Activated CD4-positive, alpha-beta T cell treated with anti-CD3 and anti-CD28 coated beads, Interleukin-2, amount 10 ng/mL, durations not matched to agents 24 days and 14 days (primary cell): ENCODE data around the gene FXYD3. TPM values are rescaled to one million over a fixed set of nuclear protein-coding genes. Genes with fewer than 3 reads are reported as not detected.
A peak's percentile ranks its signal among the peaks of the same experiment; 100 is the strongest.

ENCODE experiments used
- DNase-seq: peaks from one replicate; pipeline ENCODE4 v3.0.0; 2022
- H3K27ac Mint-ChIP-seq: one replicate; pipeline ENCODE4 v1.8.0; 2022; ENCODE audit warnings: mild to moderate bottlenecking, mixed read lengths
- H3K27me3 Mint-ChIP-seq: one replicate; pipeline ENCODE4 v1.8.0; 2022; ENCODE audit warnings: mixed read lengths
- H3K36me3 Mint-ChIP-seq: one replicate; pipeline ENCODE4 v1.8.0; 2022; ENCODE audit warnings: low read depth, mild to moderate bottlenecking, mixed read lengths
- H3K4me1 Mint-ChIP-seq: one replicate; pipeline ENCODE4 v1.8.0; 2021; ENCODE audit warnings: mixed read lengths
- H3K4me3 Mint-ChIP-seq: one replicate; pipeline ENCODE4 v1.8.0; 2022; ENCODE audit warnings: mild to moderate bottlenecking, moderate library complexity, mixed read lengths
- H3K9me3 Mint-ChIP-seq: one replicate; pipeline ENCODE4 v1.8.0; 2021; ENCODE audit warnings: mixed read lengths
- intact Hi-C: fragments of 100-400 bp; cut with micrococcal nuclease; formaldehyde crosslinking; loops from one replicate; pipeline ENCODE4 v1.15.1; 2023
- total RNA-seq: library from RNA; stranded (reverse); gene quantifications from 2 replicates; pipeline ENCODE4 v1.2.3, GENCODE V29; 2022

Gene FXYD3
- total RNA-seq, 1 donor from 2014 or later = not detected

GRCh38 chr19:35105411-35106290 is 10.0 kb upstream of the FXYD3 start:
- Mint-ChIP-seq H3K4me1 (peaks cover 8% of the 10 kb centered on the region), H3K36me3 (no peaks in the 10 kb centered on the region), H3K27ac (no peak overlapping the region), H3K27me3 (peaks cover 3% of the 10 kb centered on the region), H3K9me3 (no peaks in the 10 kb centered on the region), H3K4me3 (no peak overlapping the region)
- DNase-seq = no peak
- intact Hi-C loops = no loop called here

- peaks cover 8% of the 10 kb centered on the region for H3K4me1 Mint-ChIP-seq
- H3K36me3 Mint-ChIP-seq = no peaks in the 10 kb centered on the region
- intact Hi-C loops = no loop called here
- peaks cover 3% of the 10 kb centered on the region for H3K27me3 Mint-ChIP-seq
- no peak overlapping the region for H3K27ac Mint-ChIP-seq
- H3K9me3 Mint-ChIP-seq = no peaks in the 10 kb centered on the region
- no peak overlapping the region for H3K4me3 Mint-ChIP-seq
- no peak for DNase-seq
Measured at GRCh38 chr19:35106291-35106583, 9.4 kb upstream of the FXYD3 start.

- H3K4me3 Mint-ChIP-seq = no peak overlapping the region
- H3K27ac Mint-ChIP-seq = no peak overlapping the region
- H3K9me3 Mint-ChIP-seq = no peaks in the 10 kb centered on the region
- intact Hi-C loops = no loop called here
- peaks cover 3% of the 10 kb centered on the region for H3K27me3 Mint-ChIP-seq
- DNase-seq = no peak
- H3K36me3 Mint-ChIP-seq = no peaks in the 10 kb centered on the region
- peaks cover 8% of the 10 kb centered on the region for H3K4me1 Mint-ChIP-seq
Measured at GRCh38 chr19:35106898-35107541, 8.6 kb upstream of the FXYD3 start.

GRCh38 chr19:35107545-35107944 is 8.1 kb upstream of the FXYD3 start:
- Mint-ChIP-seq H3K36me3 (no peaks in the 10 kb centered on the region), H3K27ac (no peak overlapping the region), H3K27me3 (peaks cover 3% of the 10 kb centered on the region), H3K4me1 (peaks cover 8% of the 10 kb centered on the region), H3K4me3 (no peak overlapping the region), H3K9me3 (no peaks in the 10 kb centered on the region)
- intact Hi-C loops = no loop called here
- no peak for DNase-seq

- Mint-ChIP-seq H3K27ac (no peak overlapping the region), H3K9me3 (no peaks in the 10 kb centered on the region), H3K4me1 (peaks cover 8% of the 10 kb centered on the region), H3K4me3 (no peak overlapping the region), H3K36me3 (no peaks in the 10 kb centered on the region), H3K27me3 (peaks cover 3% of the 10 kb centered on the region)
- DNase-seq = no peak
- intact Hi-C loops = no loop called here
Measured at GRCh38 chr19:35108730-35109129, 6.9 kb upstream of the FXYD3 start.

GRCh38 chr19:35109395-35110112 is 6.1 kb upstream of the FXYD3 start:
- intact Hi-C loops = no loop called here
- H3K9me3 Mint-ChIP-seq = no peaks in the 10 kb centered on the region
- DNase-seq = no peak
- no peaks in the 10 kb centered on the region for H3K36me3 Mint-ChIP-seq
- no peak overlapping the region for H3K27ac Mint-ChIP-seq
- H3K27me3 Mint-ChIP-seq = peaks cover 5% of the 10 kb centered on the region
- H3K4me1 Mint-ChIP-seq = peaks cover 10% of the 10 kb centered on the region
- no peak overlapping the region for H3K4me3 Mint-ChIP-seq

GRCh38 chr19:35110974-35111373 is 4.6 kb upstream of the FXYD3 start:
- Mint-ChIP-seq H3K27ac (no peak overlapping the region), H3K4me3 (no peak overlapping the region), H3K9me3 (no peaks in the 10 kb centered on the region), H3K27me3 (peaks cover 9% of the 10 kb centered on the region), H3K36me3 (no peaks in the 10 kb centered on the region), H3K4me1 (peaks cover 13% of the 10 kb centered on the region)
- intact Hi-C loops = no loop called here
- DNase-seq = no peak

- Mint-ChIP-seq H3K9me3 (no peaks in the 10 kb centered on the region), H3K27me3 (peaks cover 9% of the 10 kb centered on the region), H3K27ac (no peak overlapping the region), H3K4me1 (peaks cover 5% of the 10 kb centered on the region), H3K4me3 (no peak overlapping the region), H3K36me3 (no peaks in the 10 kb centered on the region)
- DNase-seq = no peak
- intact Hi-C loops = no loop called here
Measured at GRCh38 chr19:35112995-35113688, 2.5 kb upstream of the FXYD3 start.

- intact Hi-C loops = loop anchor here (1.0 kb wide), 1 partner anchor 21 kb away; the partner anchor contains the start of gene LGI4
- DNase-seq = peak; percentile 90
- peaks cover 5% of the 10 kb centered on the region for H3K27me3 Mint-ChIP-seq
- no peaks in the 10 kb centered on the region for H3K36me3 Mint-ChIP-seq
- H3K27ac Mint-ChIP-seq = no peak overlapping the region
- no peak overlapping the region for H3K4me3 Mint-ChIP-seq
- H3K4me1 Mint-ChIP-seq = peaks cover 5% of the 10 kb centered on the region
- no peaks in the 10 kb centered on the region for H3K9me3 Mint-ChIP-seq
Measured at GRCh38 chr19:35114353-35115176, 1.1 kb upstream of the FXYD3 start.

- Mint-ChIP-seq H3K36me3 (no peaks in the 10 kb centered on the region), H3K27me3 (peaks cover 5% of the 10 kb centered on the region), H3K9me3 (no peaks in the 10 kb centered on the region)
Measured at GRCh38 chr19:35116072-35116801, 614 bp downstream of the FXYD3 start.

GRCh38 chr19:35117116-35117515 is 1.5 kb downstream of the FXYD3 start:
- Mint-ChIP-seq H3K27me3 (peaks cover 5% of the 10 kb centered on the region), H3K9me3 (no peaks in the 10 kb centered on the region), H3K36me3 (no peaks in the 10 kb centered on the region), H3K27ac (no peak overlapping the region), H3K4me3 (no peak overlapping the region), H3K4me1 (peaks cover 5% of the 10 kb centered on the region)
- intact Hi-C loops = no loop called here
- no peak for DNase-seq

More at GRCh38 chr19:35116072-35116801, 614 bp downstream of the FXYD3 start:
- peaks cover 5% of the 10 kb centered on the region for H3K4me1 Mint-ChIP-seq
- intact Hi-C loops = no loop called here
- no peak for DNase-seq
- no peak overlapping the region for H3K4me3 Mint-ChIP-seq
- H3K27ac Mint-ChIP-seq = no peak overlapping the region

- Mint-ChIP-seq H3K4me3 (no peak overlapping the region), H3K4me1 (peaks cover 5% of the 10 kb centered on the region), H3K9me3 (no peaks in the 10 kb centered on the region), H3K27me3 (peaks cover 7% of the 10 kb centered on the region), H3K36me3 (no peaks in the 10 kb centered on the region), H3K27ac (no peak overlapping the region)
- intact Hi-C loops = no loop called here
- no peak for DNase-seq
Measured at GRCh38 chr19:35117799-35118198, 2.2 kb downstream of the FXYD3 start.
